HEK293T (cell line): ENCODE measurements around the gene SHANK3.

ENCODE experiments used
- ARNT ChIP-seq: fragments of 450-650 bp; IDR thresholded peaks from 2 replicates; pipeline ENCODE4 v1.6.1; 2017; ENCODE audit warnings: mild to moderate bottlenecking
- FOXA1 ChIP-seq: fragments of 450-650 bp; IDR thresholded peaks from 2 replicates; pipeline ENCODE4 v1.6.1; 2016; ENCODE audit warnings: mild to moderate bottlenecking
- FOXK2 ChIP-seq: fragments of 450-650 bp; IDR thresholded peaks from 2 replicates; pipeline ENCODE4 v1.6.1; 2016; ENCODE audit warnings: mild to moderate bottlenecking
- NFRKB ChIP-seq: fragments of 450-650 bp; IDR thresholded peaks from 2 replicates; pipeline ENCODE4 v1.6.1; 2016; ENCODE audit warnings: mild to moderate bottlenecking, moderate library complexity
- ZNF384 ChIP-seq: fragments of 450-650 bp; IDR thresholded peaks from 2 replicates; pipeline ENCODE4 v1.6.1; 2016
- TF ChIP-seq, protein P1 (sequence below): fragments of 450-650 bp; IDR thresholded peaks from 2 replicates; pipeline ENCODE4 v1.6.1; 2016

DNA sequence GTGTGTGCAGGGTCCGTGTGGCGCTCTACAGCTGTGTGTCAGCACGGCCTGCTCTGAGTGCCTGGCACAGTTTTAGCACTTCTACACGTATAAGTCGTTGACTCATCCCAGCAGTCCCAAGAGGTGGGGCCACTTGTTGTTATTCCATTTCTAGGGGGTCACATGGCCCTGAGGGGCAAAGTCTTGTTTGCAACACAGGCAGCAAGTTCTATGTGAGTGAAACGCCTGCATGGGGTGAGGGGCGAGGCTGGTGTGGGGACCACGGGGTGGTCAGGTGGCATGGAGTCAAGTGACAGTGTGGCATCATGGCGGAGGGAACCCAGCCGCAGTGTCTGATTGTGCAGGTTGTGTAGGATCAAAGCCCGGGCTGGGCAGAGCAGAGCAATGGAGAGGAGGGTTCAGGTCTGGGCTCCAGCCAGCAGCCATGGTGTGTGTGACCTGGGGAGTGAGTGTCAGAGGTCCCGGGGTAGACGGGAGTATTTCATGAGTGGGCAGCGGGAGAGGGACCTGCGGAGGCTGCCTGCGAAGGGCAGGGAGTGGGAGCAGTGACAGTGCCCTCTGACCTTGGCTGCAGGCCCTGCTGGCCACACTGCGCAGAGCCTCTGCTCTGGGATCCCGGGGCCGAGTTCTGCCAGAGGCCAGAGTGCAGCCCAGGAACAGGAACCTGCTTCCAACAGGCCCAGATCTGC, 27.9 kb downstream of the SHANK3 start:
- TF ChIP-seq ARNT (no peak), FOXA1 (no peak), ZNF384 (no peak), FOXK2 (no peak), NFRKB (no peak)
- TF ChIP-seq, protein P1, sequence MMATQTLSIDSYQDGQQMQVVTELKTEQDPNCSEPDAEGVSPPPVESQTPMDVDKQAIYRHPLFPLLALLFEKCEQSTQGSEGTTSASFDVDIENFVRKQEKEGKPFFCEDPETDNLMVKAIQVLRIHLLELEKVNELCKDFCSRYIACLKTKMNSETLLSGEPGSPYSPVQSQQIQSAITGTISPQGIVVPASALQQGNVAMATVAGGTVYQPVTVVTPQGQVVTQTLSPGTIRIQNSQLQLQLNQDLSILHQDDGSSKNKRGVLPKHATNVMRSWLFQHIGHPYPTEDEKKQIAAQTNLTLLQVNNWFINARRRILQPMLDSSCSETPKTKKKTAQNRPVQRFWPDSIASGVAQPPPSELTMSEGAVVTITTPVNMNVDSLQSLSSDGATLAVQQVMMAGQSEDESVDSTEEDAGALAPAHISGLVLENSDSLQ, result no peak
